Iris pigment epithelial cell (primary cell): ENCODE results near the gene RAPGEF1.

Experiments used
- DNase-seq: peaks from one replicate; pipeline ENCODE4 v3.0.0-alpha.2; 2011; ENCODE audit warnings: low read depth

The RAPGEF1 gene

GRCh38 chr9:131650254-131650653 lies 89.6 kb downstream of the RAPGEF1 start:
- DNase-seq: no peak

DNA sequence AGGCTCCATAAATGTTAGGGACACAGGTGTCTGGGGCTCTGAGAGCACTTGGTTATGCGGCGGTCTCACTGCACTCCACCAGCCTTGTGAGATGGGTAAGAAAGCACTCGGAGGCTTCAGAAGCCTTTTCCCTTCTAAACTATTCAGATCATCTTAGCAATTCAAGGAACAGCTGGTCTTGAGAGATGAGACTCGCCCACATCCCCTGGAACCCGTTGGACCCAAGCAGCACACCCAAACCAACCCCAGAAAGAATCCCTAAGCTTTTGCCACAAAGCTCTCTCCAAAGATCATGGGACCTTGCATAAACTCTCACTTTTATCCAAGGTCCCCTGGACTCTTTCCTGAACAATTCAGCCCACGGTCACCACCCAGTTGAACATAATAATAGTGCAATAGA lies 90.2 kb downstream of the RAPGEF1 start:
- no peak for DNase-seq

- no peak for DNase-seq
Observed at GRCh38 chr9:131645078-131645776, 94.6 kb downstream of the RAPGEF1 start.

- DNase-seq: no peak
Observed at GRCh38 chr9:131642496-131643083, 97.3 kb downstream of the RAPGEF1 start.

GRCh38 chr9:131641618-131642495 lies 98.0 kb downstream of the RAPGEF1 start:
- DNase-seq: peak; percentile 80

DNA sequence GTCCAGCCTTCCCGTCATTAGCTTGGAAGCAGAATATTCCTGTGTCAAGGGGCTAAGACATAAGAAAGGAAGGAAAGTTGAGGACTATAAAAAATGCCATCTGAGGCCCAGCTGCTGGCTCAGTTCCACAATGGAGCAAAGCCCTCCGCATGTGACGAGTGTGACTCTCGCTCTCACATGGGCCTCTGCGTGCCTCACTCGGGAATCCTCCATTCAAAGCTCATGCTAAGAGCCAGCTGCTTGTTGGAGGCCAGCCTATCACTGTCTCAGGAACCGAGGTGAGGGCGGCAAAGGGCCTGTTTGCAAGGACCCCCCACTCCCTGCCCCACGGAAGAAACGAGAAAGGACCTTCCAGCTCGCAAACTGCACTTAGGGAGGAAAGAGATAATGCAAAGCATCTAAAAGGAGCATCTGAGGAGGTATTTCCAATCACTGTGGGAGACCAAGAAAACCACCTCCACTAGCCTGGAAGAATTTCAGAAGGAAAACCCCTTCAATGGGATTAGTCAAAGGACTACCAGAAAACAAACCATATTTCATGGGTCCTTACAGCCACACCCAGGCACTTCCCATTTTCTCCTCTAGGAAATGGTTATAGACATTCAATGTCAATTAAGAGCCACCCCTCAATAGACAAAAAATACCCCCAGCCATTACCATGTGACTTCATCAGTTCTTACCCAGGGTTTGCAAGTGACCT lies 99.3 kb downstream of the RAPGEF1 start:
- DNase-seq: no peak

- no peak for DNase-seq
Observed at GRCh38 chr9:131639769-131640437, 100.0 kb downstream of the RAPGEF1 start.

DNA sequence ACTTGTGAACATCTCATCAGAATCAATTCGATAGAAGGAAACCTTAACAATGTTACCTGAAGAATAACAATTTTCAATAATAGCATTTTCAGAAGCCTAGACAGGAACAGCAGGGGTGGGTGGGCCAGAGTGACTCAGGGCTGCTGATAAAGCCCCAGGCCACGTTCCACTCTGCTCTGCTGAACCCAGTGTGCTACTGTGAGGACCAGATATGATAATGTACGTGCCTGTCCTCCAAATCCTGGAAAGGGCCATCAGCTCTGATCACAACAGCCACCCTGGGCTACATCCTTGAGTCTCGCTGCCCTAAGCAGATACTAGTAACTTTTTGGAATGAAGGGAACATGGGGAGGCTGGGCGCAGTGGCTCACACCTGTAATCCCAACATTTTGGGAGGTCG lies 103.3 kb downstream of the RAPGEF1 start:
- DNase-seq: no peak

GRCh38 chr9:131635892-131636291 lies 104.0 kb downstream of the RAPGEF1 start:
- DNase-seq: no peak

GRCh38 chr9:131635285-131635684 lies 104.6 kb downstream of the RAPGEF1 start:
- DNase-seq: peak; percentile 98

- DNase-seq: no peak
Observed at GRCh38 chr9:131633491-131634031, 106.3 kb downstream of the RAPGEF1 start.

GRCh38 chr9:131631306-131631705 lies 108.6 kb downstream of the RAPGEF1 start:
- DNase-seq: no peak

DNA sequence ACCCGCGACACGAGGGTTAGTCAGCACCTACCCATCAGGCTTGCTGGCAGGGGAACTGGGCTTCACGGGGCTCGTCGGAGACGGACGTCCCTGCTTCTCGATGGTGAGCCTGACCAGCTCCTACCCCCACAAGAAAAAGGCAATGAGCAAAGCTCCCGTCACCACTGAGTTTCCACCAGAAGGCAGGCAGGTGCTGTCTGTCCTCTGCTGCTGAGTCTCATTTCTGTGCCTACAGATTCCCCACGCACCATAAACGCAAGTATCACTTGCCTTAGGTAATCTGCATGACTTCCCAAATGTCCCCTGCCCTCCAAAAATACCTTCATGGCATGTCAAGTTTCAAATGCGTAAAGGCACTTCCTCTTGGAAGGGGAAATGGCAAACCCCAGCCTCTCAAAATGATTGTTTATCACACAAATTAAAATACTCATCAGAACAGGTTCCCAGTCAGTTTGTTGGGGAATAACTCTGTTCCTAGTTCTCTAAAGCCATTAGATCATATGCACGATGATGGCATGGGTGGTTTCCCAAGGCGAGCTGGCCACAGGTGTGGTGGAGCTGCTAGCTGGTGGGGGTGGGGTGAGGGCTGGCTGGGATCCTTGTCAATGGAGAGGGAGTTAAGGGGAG lies 109.6 kb downstream of the RAPGEF1 start:
- no peak for DNase-seq

- DNase-seq: no peak
Observed at GRCh38 chr9:131629825-131630204, 110.1 kb downstream of the RAPGEF1 start.

- DNase-seq: no peak
Observed at GRCh38 chr9:131629226-131629500, 110.7 kb downstream of the RAPGEF1 start.

GRCh38 chr9:131628459-131629225 lies 111.2 kb downstream of the RAPGEF1 start:
- DNase-seq: no peak

- DNase-seq: peak; percentile 90
Observed at GRCh38 chr9:131627648-131628458, 112.0 kb downstream of the RAPGEF1 start.

DNA sequence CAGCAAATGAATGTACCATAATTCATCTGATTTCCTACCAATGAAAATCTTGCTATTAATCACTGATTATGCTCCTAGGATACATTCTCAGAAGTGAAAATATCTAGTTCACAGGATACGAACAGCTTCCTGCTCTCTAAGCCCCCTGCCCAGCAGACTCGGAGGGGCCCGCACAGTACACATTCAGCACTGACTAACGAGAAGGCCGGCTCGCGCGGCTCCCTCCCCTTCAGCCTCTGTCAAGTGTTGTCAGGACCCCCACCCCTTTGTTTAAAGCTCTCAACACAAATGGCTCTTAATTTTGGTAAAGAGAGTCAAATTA lies 112.6 kb downstream of the RAPGEF1 start:
- DNase-seq: no peak

DNA sequence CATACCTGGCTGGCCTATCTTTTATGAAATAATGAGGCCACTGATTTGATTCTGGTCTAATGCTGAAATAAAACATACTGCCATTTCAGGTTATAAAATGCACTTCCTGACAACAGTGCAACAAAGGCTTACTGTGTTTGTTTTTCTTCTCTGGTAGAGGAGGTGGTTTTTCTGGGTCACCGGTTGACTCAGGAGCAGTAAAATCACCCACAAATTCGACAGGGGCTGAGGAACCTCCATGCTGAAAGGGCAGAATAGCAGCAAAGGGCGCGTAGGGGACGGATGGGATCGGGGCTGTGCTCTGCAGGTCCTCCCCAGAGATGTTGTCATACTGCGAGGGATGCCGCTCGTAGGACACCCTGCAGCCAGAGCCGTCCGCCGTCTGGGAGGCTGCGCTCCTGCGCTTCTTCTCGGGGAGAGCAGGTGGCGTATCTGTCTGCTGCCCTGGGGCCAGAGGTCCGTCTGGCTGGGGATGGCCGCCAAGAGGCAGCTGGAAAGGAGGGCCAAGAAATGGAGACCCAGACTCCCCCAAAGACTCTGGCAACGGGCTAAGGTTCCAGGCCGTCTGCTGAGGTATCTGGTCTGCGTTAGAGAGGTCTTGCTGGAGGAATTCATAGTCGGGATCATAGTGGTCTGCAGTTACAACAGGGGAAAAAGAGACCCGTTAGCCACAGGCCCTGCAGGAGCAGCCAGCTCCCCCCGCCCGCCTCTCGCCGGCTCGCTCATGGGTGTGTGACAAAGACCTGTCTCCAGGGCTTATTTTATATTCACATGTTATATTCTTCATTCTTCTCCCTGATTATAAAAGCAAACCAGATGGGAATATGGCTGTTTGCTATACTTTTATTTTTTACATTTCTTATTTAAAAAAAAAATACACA lies 113.8 kb downstream of the RAPGEF1 start:
- peak; percentile 61 for DNase-seq
